ENCODE results near the gene WWC1.

WWC1 gene

DNA sequence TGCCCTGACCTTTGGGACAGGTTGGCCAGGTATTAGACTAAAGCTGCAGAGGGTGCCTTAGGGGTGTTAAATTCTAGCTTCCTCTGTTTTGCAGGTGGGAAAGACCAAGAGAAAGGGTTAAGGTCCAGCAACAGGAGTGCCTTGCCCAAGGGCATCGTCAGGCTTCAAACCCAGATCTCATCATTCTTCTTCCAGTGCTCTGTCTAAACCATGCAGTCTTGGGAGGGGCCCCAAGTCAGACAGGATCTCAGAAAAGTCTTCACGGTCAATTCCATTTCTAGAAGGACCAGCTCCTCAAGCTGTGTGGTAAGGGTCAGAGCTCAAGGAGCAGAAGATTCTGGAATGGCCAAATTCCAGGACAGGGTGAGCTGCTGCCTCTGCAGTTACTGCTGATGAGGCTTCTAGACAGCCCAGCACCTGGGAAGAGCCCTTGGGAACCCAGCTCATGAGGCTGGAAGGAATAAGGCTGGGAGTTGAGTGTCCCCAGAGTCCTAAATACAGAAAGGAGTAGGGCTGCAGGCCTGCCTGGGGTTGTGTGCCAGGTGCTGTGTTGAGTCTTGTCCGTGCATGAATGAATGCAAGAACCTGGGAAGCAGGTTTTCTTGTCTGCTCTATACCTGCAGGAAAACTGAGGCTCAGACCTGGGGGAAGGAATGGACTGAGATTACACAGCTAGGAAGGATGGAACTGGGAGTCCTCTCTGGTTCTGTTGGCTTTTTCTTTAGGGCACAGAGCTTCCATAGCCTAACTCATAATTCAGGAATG is 69.3 kb downstream of the WWC1 start:
- DNase-seq (ENCODE audit: low read depth in 2 of 2, low spot score in 1 of 2), result no peak

DNA sequence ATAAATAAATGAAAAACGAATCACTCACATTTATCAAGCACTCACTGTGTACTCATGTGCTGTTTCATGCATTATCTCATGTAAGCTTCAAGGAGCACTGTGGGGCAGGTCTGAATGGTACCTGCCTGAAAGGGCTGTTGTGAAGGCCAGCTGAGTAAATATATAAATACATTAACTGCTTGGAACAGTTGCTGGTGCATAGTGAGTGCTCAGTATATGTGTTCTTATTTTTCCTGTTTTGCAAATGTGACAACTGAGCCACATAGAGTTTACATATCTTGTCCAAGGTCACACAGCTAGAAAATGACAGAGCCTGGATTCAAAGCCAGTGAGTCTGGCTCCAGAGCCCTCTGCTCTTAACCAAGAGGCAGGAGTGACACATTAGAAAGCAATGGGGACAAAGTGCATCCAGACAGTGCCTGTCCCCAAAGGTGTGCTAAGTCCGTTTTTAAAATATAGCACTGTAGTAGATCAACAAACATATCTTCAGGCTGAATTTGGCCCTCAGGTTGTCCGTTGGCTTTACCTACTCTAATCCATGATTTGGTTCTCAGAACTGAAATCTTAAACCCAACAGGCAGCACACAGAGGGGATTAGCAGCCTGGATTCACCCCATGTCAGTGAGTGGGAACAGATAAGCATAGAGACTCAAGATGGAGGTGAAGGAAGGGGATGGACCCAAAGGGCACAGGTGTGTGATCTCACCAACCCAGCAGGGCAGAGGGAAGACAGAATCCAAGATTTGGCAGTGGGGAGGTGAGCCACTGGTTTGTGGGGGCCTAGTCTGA is 70.8 kb downstream of the WWC1 start:
- no peak for DNase-seq (ENCODE audit: low read depth in 2 of 2, low spot score in 1 of 2)

DNA sequence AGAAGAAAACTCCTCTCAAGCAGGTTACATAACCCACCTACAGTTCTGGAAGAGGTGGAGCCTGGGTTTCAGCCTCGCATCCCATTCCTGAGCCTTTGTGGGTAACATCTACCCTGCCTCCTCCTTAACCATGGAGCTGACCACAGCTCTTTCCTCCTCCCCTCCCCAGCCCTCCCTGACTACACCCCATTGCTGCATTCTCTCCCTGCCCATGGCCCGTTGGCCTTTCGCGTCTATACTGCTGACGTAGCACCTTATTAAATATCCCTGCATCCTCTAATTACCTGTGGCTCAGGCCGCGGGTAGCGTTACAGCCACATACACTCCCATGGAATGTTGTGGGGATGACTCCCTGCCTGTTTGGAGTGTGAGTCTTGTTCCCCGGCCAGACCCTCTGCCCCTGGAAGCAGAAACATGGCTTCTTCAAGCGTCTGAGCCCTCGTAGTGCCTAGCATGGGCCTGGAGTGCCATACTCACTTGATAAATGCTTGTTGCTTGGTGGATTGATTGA is 72.8 kb downstream of the WWC1 start:
- DNase-seq (ENCODE audit: low read depth in 2 of 2, low spot score in 1 of 2), result no peak

DNA sequence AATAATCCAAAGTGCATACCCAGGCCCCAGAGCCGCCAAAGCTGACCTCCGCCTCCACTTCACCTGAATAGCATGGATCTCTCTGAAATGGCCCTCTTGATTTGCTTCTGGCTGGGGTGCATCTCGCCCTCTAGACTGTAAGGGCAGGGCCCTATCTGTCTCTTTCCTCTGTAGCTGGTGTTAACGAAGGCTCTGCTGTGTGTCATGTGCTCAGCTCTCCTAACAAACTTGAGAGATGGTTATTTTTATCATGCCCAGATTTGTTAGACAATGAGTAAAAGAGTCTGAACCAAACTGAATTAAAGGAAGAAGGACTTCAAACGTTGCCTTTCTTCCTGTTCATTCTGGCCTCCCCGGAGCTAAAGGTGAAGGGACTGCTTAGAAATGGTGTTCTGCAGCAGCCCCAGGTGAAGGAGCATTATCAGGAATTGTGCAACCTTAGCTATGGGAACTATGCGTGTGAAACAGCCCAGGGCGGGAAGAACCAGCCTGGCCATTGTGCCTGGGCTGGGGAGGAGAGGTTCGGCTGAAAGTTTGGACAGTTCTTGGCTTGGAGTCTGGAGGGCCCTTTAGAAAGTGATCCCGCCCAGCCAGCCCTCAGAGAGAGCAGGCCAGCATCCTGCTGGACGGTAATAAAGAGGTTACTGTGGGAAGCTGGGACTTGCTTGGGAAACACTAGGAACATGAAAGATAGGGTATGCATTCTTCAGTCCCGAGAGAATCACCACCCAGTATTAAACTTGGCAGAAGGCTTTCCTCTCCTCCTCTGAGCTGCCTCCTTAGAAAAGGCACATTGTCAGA is 73.5 kb downstream of the WWC1 start:
- no peak for DNase-seq (ENCODE audit: low read depth in 2 of 2, low spot score in 1 of 2)

DNA sequence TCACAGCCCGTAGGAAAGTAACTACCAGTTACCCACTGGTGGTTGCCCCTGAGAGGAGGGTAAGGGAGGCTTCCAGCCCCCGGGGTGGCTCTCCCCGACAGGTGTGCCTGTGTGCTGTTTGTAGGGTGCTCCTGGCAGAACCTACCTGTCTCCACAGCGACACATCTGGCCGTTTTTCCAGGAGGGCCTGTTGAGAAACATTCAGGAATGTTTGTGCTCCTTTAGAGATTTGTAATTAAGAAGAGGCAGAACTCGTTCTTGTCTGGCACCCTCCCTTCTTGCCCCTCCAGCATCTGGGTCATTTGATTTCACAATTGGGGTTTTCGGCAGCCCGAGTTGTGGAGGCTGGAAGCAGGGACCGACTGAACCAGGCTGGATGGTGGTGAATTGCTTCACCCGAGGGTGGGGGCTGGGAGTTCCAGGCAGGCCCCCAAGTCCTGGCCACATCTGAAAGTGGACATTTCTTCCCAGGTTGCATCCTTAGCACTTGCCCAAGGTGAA is 74.2 kb downstream of the WWC1 start:
- DNase-seq (ENCODE audit: low read depth in 2 of 2, low spot score in 1 of 2), result no peak

DNA sequence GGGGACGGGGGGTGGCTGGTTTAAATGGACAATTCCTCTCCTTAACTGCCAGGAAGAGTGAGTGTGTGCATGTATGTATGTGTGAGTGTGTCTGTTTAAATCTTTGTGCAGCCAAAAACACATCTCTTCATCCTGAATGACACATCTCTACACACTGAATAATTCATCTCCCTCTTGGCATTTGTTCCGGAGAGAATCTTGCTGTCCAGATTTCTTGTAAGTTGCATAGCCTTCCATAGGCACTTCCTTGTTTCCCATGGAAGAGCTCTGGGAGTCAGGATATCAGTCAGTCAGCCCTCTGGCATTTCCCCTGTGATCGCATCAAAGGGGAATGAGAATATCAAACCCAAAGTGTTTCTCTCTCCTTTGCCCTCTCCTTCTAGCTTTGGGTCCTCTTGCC is 74.7 kb downstream of the WWC1 start:
- no peak for DNase-seq (ENCODE audit: low read depth in 2 of 2, low spot score in 1 of 2)

DNA sequence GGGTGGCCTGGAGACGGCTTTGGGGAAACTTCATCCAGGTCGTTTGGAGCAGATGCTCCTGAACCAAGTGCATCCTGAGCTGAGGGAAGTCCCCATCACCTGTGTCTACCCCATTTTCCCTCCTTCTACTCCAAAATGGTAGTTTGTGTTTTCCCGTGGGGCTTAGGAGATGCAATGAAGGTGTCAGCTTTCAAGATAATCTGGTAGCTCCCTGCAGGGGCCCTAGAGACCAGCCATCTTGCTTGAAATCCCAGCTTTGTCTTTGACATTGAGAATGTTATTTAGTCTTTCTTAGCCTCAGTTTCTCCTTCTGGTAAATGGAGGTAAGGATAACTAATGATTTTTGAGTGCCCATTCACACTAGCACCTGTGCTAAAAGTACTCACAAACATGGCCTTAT is 77.4 kb downstream of the WWC1 start:
- no peak for DNase-seq (ENCODE audit: low read depth in 2 of 2, low spot score in 1 of 2)

DNA sequence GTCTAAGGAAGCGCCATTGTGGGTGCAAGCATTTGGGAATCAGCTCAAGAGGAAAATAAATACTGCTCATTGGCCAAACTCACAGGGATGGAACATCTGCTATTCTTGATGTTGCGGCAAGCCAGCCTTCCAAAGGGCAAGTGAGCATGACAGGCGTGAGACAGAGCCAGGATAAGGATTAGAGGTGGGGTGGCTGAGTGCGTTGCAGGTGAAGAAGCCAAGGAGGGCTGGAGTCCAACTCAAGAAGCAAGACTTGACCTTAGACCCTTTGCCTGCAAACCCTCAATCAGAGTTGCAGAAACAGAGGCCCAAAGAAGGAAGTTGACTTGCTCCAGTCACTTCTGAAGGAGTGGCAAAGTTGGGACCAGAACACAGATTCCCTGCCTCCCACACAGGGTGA is 79.4 kb downstream of the WWC1 start:
- no peak for DNase-seq (ENCODE audit: low read depth in 2 of 2, low spot score in 1 of 2)

DNA sequence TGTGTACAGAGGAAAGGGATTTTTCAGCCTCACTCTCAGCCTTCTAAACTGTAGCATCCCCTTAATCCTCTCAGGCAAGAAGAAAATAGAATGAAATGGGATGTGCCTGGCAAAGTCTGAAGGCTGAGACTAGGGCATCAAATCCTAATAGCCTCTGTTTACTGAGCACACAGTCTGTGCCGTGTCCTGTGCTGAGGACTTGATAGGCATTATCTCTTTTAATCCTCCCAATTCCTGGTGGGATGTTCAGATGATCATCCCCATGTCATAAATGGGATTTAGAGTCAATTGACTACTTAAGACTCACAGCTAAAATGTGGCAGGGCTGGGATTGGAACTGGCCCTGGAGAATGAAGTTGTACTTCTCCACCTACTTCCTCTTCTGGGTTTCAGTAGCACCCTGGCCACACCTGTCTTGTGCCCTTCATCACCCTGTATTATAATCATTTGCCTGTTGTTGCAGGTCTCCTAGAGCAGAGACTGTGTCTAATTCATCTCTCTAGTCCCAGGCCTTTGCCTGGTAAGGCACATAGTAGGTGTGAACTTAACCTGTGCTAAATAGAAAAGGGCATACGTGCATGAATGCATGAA is 81.0 kb downstream of the WWC1 start:
- no peak for DNase-seq (ENCODE audit: low read depth in 2 of 2, low spot score in 1 of 2)

DNA sequence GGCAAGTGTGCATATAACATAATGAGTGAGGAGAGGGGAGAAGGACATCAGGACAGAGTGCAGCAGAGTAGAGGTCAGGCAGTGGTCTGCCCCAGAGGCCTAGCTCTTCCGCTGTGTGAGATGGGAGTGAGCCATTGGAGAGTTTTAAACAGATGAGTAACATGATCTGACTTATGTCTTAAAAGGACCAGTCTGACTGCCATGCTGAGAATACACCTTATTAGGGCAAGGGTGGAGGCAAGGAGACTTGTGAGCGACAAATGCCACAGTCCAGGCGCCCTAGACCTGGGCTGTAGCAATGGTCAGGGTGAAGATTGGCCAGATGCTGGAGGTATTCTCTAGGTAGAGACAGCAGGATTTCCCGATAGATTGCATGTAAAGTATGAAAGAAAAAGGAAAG is 83.1 kb downstream of the WWC1 start:
- no peak for DNase-seq (ENCODE audit: low read depth in 2 of 2, low spot score in 1 of 2)

DNA sequence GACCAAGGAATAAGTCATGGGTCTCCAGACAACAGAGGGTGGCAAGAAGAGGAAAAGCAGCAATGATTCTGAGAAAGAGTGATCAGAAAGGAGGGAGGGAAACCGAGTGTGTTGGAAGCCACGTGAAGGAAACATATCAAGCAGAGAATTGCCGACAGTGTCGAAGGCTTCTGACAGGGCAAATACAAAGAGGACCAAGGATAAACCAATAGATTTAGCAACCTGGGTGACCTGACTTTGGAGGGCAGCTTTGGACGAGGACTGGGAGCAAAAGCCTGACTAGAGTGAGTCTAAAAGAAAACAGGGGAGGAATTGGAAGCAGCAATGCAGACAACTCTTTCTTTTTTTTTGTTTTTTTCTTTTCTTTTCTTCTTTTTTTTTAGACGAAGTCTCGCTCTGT is 83.8 kb downstream of the WWC1 start:
- no peak for DNase-seq (ENCODE audit: low read depth in 2 of 2, low spot score in 1 of 2)

DNA sequence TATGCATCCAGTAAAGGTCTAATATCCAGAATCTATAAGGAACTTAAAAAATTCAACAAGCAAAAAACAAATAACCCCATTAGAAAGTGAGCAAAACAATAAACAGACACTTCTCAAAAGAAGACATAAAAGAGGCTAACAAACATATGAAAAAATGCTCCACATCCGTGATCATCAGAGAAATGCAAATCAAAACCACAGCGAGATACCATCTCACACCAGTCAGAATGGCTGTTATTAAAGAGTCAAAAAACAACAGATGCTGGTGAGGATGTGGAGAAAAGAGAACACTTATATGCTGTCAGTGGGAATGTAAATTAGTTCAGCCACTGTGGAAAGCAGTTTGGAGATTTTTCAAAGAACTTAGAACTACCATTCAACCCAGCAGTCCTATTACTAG is 86.1 kb downstream of the WWC1 start:
- DNase-seq (ENCODE audit: low read depth in 2 of 2, low spot score in 1 of 2), result no peak

DNA sequence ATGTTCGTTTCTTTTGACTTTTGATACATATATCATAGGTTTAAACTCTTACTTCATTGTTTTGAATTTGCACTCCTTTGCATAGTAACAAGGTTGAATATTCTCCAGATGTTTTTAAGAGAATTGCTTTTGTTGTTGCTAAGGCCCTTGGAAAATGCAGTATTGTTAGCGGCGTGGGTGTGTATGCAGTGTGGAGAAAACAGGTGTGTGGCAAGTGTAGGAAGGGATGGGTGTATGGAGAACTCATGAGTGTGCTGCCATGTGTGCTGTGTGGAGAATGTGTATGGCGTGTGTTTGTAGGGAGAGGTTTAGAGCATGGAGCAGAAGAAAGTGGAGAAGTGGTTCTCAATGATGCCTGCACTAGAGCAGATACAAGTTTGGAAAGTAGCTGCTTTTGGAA is 87.3 kb downstream of the WWC1 start:
- DNase-seq (ENCODE audit: low read depth in 2 of 2, low spot score in 1 of 2), result no peak

DNA sequence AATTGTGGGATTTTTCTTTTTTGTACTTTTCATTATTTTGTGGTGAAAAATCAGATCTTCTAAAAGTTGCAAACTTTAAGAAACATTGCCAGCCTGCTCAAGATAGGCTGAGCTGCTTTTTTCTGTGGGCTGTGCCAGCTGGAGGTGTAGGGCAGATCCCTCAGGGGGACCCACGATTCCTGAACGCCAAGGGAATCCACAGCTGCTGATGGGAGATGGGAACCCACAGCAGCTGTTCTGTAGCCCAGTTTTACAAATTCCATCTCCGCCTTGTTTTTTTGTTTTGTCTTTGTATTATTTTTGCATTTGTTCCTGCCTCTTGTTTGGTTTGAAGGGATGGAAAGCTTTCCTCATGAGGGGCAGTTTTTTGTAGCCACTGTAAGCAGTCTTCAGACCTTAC is 91.0 kb downstream of the WWC1 start:
- no peak for DNase-seq (ENCODE audit: low read depth in 2 of 2, low spot score in 1 of 2)

DNA sequence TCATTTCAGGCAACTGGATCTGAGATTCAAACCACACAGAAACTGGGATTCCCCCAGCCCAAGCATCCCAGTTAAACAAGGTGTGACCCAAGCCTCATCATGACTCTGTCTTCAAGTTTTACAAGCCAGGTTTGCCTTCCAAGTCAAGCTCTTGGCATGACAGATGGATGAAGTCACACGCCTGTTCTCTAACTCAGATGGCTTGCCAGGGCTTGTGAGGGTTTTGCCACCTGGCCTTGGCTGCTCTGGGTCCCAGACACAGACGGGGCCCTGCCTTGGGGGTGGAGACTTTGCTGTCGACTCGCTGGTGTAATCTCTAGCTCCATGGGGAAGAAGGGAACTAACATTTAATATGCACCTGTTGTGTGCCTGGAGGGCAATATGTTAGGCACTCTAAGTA is 99.0 kb downstream of the WWC1 start:
- no peak for DNase-seq (ENCODE audit: low read depth in 2 of 2, low spot score in 1 of 2)

DNA sequence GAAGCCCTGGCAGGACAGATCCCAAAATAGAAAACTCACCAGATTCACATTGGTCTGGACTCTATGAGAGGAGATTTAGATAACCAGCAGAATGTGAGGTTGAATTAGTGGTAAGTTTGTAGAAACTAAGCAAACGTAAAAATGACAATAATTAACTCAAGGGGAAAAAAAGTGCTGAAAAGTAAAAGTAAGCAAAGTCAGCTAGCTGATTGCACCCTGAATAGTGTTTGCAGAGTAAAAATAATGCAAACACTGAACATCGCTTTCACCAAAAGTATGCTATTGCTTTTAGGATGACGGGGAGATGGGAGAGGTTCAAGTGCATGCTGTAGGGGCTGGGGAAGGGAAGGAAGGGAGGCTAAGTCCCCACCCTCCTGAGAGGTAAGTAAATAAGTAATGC is 102.3 kb downstream of the WWC1 start:
- DNase-seq (ENCODE audit: low read depth in 2 of 2, low spot score in 1 of 2), result no peak

DNA sequence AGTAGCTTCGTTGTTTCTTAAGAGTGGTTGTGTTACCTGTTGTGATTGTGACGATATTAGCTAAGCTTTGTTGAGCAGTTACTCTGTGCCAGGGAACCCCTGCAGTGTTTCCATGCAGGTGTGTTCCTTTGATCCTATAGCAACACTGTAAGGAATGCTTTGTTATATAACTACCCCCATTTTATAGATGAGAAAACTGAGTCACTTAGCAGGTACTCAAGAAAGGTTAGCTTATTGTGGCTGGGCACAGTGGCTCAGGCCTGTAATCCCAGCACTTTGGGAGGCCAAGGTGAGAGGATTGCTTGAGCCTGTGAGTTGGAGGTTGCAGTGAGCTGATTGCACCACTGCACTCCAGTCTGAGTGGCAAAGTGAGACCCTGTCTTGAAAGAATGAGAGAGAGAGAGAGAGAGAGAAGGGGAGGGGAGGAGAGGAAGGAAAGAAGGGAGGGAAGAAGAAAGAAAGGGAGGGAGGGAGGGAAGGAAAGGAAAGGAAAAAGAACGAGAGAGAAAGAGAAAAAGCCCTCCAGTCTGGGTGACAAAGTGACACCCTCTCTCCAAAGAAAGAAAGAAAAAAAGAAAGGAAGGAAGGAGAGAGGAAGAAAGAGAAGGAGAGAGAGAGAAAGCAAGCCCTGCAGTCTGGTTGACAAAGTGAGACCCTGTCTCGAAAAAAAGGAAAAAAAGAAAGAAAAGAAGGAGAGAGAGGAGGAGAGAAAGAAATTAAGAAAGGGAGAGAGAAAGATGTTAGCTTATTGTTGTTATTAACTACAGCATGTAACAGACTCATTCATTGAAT is 109.2 kb downstream of the WWC1 start:
- no peak for DNase-seq (ENCODE audit: low read depth in 2 of 2, low spot score in 1 of 2)

DNA sequence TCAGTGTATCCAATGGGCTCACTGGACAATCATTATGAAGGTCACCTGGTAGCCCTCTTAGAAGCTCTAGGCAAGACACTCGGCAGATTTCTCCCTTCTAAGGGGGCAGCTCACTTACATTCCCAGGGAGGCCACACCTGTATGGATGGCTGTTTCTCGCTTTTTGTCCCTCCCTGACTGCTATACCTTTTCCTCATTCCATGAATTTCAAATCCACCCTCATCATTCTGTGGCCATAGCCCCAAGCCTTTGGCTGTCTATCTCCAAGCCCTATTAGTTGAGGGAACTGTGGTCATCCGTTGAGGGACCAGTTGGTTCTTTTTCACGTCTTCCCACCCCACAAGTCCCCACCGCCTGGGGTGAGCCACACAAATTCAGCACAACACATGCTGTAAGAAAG is 109.8 kb downstream of the WWC1 start:
- DNase-seq (ENCODE audit: low read depth in 2 of 2, low spot score in 1 of 2), result no peak

DNA sequence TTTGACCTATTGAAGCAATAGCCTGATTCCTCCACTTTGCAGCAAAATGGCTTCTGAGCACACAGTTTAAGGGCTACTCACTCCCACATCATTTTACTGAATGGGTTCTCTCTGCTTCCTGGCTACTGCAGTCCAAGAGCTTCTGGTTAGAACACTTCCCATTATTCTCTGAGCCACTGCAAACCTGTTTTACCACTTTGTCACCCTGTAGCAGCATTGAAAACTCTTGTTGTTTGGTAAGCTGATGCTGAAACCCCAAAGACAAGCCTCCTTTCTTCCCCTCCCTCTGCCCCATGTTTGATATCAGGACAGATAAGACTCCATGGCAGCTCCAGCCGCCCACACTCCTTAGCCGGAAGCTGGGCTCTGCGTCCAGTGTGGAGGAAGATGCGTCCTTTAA is 110.4 kb downstream of the WWC1 start:
- no peak for DNase-seq (ENCODE audit: low read depth in 2 of 2, low spot score in 1 of 2)

DNA sequence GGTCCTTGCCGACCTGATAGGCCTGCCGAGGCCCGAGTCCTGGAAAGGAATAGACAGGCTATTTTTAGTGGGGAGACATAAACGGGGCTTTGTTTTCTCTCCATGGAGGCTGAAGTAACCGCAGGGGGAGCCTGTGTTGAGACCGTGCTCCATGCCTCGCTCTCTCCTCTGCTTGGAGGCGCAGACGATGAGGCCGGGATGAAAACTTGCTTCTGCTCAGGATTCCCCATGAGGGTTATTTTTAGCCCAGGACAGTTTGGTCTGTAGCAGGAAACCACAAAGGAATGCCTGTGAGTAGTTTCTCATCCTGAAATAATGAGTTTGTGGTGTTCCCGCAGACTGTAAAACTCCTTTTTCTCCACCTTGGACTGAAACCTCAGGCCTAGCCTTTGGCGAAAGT is 112.9 kb downstream of the WWC1 start:
- DNase-seq (ENCODE audit: low read depth in 2 of 2, low spot score in 1 of 2), result no peak

All from stimulated activated CD8-positive, alpha-beta memory T cell treated with anti-CD3 and anti-CD28 coated beads, Interleukin-4, amount 100 ng/mL, for 1 hour (primary cell).